HG03060 (cell line): ENCODE results near the gene KRT75.

Source experiments
- ATAC-seq: cut with Tn5 transposase; IDR thresholded peaks from one replicate; pipeline ENCODE4 v1.9.1; 2021; ENCODE audit warnings: low read depth, moderate number of reproducible peaks; ENCODE audit not compliant: unreplicated experiment

Gene KRT75

DNA sequence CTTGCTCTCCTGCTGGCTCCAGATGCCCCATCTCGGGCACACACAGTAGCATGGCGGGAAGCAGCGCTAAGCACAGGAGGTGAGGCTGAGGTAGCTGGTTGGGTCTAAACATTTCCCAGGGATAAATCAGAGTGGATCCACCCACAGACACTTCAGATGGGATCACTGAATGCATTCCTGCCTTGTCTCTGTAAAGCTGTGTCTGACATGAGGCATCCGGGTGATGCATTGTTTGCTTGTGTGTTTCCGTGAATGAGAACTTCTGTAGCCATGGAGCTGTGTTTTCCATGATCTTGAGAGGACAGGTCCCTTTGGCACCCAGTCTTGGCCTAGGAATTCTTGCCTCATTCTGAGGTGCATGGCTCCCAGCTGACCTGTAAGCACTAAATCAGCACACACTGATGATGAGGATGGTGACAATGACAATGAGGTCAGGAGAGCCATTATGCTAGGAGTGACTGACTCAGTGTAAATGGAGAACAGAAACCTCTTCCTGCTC, 6.7 kb upstream of the KRT75 start:
- ATAC-seq: no peak

DNA sequence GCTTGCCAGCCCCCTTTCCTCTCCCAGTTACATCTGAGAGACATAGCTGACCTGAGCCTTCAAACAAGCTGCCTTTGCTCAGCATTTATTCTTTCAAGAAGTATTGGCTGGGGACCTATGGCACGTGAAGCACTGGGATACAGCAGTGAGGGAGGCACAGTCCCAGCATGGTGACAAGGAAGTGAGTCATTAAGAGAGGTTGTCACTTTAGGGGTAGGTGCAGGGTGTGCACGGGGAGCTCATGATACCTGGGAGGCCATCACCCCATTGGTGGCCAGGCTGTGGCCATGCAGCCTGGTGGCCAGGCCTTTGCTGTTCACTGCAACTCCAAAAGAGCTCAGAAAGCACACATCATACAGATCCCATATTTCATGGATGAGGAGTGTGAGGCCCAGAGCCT, 5.7 kb upstream of the KRT75 start:
- ATAC-seq: no peak

DNA sequence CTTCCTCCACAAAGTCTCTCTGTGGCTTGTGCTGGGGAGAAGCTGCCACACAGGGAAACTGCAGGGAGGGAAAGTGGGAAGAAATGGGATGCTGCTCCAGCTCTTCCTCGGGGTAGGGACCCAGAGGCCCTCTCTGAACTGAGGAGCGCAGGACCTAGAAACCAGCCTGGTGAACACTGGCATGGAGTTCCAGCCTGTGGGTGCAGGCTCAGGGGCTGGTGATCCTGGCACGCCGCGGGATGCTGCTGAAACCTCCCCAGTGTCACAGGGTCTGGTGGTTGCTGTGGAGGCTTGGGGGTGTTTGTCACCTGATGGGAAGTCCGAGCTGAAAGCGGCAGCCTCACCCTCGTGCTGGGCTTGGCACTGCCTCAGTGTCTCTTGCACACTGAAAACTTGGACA, 5.2 kb upstream of the KRT75 start:
- no peak for ATAC-seq

DNA sequence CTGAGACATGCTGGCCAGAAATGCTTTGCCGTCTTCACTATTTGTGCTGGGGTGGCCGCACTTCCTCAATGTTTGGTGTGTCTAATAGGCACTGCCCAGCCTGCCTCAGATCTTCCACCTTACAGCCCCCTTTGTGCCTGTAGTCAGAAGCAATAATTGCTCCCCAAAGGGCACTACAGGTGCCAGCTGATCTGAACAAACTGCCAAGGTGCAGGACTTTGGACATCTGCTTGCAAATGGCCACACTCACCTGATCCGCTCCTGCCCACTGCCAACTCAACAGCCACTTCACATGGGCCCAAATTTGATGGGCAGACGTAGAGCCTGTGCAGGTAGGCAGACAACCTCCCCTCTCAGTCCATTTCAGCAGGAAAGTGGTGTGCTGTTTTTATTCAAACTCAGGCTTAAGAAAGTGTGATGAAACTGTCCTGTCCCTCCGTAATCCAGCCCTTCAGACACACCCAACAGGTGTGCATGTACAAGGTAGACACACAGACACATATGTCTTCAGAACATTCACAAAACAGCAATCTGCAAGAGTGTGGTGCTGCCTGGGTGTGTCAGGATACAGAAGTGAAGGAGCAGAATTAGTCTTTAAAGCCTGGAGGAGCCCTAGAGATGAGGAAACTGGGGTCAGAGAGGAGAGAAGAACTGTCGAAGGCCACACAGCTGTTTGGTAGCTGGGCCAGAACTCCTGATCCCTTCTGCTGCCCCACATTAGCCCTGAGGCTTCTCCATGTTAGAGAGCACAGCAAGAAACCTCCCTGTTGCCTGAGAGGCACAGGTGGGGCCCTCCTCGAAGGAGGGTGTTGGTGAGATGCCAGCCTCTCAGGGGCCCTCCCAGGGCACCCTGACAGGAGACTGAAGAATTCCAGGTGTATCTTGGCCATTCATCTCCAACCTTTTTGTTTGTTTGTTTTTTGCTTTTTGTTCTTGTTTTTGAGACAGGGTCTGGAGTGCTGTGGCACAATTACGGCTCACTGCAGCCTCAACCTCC, 4.4 kb upstream of the KRT75 start:
- no peak for ATAC-seq

DNA sequence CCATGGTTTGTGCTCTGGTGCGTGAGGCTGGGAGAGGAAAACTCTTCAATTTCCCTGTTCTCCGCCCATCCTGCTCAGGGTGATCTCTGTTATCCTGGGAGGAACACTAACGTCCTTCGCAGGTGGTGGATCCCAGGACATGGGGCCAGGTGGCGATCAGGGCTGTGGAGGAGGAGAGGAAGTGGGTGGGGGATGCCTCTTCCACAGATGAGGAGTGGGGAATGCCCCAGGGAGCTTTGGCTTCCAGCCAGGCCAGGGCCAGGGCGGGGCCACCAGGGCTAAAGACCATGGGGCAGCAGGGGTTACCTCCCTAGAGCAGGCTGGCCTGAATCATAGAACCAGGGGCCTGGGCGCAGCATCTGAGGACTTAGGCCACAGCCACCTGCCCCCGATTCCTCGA, 3.3 kb upstream of the KRT75 start:
- no peak for ATAC-seq

DNA sequence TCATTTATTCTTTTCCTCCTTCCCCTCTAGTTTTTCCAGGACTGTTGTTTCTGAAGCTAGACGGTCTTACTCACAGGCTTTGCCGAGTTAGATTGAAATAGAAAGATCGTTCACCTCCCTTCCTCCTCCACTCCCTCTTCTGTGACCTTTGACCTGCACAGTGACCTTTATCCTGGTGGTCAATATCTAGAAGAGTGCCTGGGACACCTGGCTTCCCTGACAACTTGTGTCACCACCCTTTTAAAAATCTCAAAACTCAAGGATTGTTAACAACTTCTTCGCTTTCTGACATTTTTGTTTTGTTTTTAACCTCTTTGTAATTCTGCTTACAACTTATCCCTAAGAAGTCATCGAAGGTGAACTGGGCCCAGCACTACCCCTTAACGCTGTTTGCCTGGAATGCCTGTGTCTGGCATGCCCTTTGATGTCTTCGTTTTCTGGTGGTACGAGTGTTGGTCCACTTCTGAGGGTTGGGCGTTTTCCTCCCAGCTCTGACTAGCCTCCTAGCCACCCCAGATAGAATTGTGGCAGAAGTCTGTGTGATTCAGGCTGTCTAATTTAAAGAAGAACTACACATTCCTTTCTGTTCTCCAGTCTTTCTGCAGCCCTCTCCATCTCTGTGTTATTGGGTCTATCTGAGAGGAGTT, 2.8 kb upstream of the KRT75 start:
- no peak for ATAC-seq

DNA sequence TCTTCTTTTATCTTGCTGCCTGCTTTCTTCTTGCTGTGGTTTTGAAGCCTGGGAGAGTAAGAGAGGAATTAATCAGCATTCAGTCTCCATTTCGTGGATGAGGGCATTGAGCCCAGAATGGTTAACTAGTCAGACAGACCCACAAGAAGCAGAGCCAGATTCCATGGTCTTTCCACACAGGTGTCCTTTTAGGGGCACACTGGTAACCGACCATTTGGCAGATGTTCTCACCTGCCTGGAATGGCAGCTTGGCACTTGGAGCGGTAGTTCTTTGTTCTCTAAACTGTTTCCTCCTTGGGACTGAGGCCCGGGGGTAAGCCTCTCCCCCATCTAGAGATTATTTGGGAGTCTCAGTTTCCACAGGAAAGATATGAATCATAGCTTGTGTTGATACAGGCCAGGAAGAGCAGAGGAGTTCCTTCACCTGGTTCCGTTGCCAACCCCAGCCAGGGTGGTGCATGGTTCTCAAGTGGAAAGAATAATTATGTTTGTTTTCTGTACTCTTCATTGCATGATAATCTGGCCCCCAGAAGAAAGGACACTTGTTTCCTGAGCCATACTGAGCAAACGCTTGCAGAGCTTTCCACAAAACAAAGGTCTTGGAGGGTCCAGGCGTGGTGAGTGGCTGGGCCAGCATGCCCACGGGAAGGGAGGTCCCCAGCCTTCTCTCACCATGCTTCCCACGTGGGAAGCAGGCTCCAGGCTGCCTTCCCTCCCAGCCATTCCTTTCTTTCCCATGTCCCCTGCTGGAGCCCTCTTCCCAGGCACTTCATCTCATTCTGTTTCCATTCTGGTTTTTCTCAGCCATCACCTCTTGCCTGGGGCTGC, 2.0 kb upstream of the KRT75 start:
- no peak for ATAC-seq

DNA sequence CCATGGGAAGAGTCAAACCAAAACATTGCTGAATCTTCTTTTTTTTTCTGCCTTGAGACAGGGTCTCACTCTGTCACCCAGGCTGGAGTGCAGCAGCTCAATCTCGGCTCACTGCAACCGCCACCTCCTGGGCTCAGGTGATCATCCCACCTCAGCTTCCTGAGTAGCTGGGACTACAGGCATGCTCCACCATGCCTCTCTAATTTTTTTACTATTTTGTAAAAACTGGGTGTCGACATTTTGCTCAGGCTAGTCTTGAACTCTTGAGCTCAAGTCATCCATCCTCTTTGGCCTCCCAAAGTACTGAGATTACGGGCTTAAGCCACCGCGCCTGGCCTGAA, 1.5 kb upstream of the KRT75 start:
- ATAC-seq: no peak

DNA sequence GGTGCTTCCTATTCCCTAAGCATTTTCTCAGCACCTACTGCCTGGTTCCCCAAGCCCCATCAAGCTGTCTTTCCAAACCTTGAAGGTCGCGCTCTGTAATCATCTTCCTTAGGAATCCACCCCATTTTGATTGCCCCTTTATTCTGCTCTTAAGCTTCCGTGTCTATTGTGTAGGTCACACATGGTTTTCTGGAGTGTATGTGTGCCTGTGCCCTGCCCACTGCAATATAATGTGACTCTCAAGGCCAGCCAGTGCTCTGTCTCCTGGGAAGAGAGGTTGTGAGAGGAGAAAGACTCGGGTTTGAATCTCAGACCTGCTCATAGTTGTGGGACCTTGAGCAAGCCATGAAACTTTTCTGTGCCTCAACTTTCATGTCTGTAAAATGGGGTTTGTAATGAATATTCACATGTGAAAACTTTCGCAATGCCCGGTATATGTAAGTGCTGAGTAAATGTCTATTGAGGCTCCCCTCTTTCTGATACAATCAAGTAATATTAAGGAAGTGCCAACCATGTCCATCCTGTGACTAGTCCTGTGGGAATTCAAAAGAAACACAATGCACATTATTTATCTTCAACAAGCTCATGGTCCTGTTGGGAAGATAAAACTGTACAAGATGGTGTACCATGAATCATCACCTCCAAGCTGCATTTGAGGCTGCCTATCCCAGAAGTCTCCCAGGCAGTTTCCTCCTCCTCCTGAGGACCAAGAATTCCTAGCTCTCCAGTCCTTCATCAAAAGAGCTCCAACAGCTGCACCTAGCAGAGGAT, 774 bp upstream of the KRT75 start:
- no peak for ATAC-seq

DNA sequence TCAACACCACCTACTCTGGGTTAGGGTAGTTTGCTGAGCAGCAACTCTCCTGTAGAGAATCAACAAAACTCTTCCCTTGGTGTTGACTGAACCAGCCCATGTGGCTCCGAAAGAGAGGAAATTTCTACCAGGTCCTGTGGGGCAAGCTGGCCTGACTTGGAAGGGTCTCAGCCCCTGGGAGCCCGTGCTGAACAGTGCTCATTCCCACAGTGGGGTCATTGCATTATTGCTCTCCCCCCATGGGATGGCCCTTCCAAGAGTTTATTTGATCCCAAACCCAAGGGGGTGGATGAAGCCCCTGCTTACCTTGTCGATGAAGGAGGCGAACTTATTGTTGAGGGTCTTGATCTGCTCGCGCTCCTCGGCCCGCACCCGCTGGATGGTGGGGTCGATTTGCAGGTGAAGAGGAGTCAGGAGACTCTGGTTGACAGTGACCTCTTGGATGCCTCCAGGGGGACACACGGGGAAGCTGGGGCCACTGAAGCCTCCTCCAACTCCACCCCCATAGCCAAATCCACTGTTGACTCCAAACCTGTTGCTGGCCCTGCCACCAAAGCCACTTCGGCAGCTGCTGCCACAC, 580 bp downstream of the KRT75 start:
- ATAC-seq: no peak

DNA sequence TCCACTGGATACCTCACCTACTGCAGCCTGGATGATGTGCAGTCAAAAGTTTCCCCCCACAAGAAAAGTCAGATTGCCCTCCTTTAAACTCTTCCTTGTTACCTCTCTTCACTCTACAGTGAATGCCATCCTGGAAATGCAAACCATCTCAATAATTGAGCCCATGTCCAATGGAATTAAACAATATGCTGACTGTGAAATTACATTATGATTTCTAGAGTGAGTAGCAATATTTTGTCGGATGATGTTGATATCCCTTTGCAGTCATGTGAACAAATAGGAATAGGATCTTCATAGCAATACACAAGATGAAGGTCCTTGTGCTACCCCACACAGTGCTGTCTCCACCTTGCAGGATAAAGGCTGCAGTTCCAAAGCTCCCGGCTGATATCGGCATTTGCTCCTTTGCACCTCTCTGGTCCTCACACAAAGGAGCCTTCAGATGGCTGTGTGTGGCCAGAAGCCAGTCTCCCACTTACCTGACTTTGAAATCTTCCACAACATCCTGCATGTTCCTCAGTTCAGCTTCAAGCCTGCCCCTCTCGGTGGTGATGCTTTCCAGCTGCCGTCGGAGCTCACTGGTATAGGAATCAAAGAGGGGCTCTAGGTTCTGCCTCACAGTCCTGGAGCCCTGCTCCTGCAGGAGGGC, 1.5 kb downstream of the KRT75 start:
- no peak for ATAC-seq

DNA sequence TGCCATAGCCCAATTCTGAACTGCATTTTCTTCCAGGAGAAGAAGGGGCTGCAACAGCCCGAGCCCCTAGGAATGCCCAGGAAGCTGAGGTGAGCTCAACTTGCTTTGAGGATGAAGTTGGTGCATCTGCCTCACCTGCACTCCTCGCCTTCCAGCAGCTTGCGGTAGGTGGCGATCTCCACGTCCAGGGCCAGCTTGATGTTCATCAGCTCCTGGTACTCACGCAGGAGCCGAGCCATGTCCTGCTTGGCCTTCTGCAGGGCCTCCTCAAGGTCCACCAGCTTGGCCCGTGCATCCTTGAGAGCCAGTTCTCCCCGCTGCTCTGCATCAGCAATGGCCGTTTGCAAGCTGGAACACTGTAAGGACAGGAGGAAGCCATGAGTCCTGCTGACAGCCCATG, 6.0 kb downstream of the KRT75 start:
- ATAC-seq: no peak

DNA sequence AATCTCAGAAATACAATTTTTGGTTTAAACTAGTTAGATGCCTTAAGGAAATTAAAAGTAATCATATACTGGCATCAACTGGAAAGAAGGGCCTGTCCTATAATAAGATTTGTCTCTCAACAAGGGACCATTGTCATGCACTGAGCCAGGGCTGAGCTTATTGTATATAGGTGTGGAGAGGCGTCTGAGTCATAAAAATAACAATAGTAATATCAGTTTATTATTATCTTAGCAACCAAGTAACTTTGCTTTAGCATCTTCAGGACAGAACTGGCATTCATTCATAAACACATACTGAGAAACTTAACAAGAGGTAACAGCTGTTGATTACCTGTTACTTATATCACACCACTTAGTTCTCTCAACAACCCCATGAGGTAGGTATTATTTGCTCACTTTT, 7.1 kb downstream of the KRT75 start:
- ATAC-seq: no peak

DNA sequence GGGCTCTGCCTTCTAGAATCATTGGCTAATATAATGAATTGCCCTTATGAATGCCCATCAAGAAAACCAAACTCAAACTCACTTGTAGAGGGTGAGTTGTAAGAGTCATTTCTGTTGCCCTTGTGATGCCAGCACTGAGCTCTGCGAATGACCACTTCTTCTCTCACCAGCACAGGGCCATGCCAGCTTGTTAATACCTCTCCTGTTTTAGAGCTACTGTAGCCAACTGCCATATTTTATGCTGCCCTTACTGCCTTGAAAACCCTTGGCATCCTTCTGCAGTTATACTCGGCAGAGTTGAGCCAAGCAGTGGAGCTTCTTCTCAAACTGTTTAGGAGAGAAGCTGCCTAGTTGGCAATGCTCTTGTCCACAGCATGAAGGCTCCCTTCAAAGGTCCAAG, 8.1 kb downstream of the KRT75 start:
- ATAC-seq: no peak

DNA sequence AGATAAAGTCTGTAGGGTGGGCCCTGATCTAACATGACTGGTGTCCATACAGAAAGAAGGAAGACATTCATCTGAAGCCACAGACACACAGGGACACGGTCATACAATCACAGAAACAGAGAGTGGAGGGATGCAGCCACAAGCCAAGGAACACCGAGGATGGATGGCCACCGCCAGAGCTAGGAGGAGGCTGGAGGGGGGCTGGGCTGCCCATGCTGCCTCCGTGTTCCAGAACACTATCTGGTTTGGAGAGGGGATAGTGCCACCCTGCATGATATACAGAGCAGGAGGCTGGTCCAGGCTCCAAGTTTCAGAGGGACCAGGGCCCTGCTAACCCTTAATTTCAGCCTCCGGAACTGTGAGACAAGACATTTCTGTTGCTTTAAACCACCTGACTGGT, 8.7 kb downstream of the KRT75 start:
- ATAC-seq: no peak

DNA sequence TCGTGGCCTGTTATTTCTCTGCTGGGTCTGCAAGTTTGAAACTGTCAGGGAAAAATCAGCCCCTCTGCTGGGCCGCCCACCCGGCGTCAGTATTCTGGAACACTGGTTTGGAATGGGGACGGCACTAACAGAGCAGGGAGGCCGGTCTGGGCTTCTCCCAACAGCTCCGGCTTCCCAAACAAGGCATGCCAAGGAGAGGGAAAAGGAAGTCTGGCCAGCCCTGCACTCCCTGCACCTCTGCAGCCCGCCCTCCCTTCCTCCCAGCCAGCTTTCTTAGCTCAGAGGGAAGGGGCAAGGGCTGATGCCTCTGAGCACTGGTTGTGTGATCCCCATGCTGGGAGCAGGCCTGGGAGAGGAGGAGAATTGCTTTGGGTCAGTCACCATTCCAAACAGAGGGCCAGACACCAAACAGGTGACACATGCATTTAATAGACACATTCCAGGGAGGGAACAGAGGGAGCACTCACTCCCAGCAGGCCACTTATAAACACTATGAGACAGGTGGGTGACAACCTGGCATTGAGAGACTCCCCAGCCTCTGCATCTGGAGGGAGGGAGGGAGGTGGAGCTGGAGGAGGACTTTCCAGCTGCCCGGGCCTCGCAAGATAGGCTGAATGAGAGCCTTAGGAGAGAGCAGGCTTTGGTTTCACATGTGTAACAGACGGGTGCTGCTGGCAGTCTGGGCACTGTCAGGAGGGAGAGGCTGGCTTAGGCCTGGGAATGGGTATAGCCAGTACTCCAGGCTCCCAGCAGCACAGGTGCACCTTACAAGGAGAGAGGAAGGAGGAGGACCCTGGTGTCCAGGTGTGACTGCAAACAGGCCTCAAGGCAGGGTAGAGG, 10.3 kb downstream of the KRT75 start:
- ATAC-seq: no peak

DNA sequence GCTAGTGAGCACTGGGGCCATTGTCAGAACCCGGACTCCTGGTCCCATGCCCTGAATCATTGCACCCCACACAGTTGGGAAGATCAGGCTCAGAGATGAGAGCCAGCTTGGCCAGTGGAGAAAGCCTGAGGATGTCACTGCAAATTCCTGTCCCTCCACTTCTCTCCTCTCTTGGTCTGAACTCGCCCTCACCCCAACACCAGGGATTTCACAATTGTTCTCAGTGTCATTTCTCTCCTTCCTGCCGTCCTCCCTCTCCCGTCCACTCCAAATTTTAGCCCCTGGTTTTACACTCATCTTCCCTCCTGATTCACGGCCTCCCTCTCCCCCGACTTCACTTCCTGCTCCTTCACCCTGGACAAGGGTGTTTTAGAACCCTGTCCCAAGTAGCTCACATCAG, 11.1 kb downstream of the KRT75 start:
- no peak for ATAC-seq

DNA sequence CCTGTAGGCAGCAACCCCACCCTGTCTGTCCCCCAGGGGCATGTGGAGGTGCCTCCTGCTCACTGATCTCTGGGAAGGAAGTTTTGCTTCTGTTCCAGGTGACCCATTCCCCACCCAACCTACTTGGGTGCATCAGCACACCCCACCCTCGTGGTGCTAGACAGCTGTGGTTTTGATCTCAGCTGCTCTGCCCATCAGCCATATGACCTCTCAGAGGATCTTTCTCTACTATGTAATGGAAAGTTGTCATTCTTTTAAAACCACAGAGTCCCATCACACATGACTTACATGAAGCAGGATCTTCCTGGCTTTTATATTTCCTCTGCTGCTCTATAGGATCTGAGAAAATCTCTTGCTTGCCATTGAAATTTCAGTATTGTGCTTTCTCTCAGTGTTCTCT, 14.5 kb downstream of the KRT75 start:
- ATAC-seq: no peak
